Brain pericyte (primary cell): ENCODE results near the gene KLRF2.

Experiments used
- DNase-seq: peaks from one replicate; pipeline ENCODE4 v3.0.0-alpha.2; 2012; ENCODE audit warnings: low read depth, low spot score

KLRF2 gene

DNA sequence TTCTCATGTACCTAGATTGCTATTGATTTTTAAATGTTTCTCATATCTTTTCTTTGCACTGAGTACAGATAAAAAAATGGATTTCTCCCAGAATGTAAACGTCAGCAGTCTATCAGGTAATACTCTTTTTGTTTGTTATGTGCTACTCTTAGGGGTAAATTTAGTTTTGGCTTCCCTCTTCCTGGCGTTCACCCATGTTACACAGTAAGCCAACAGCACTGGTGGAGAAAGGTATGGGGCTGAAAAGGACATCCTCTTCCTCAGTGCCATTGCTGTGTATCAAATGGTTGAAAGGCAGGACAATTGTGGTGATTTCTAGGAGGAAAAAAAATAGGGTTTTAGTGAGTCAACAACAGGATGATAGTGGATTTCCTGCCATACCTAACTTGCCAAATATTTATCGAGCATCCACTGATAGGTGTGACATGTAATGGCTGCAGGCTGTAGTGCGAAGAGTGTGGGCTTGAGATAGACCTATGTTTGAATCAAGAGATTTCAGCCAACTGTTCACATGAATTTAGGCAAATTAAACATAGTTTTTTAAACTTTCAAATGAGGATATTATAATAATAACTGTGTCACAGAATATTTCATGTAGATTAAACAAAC, 7.5 kb downstream of the KLRF2 start:
- no peak for DNase-seq

DNA sequence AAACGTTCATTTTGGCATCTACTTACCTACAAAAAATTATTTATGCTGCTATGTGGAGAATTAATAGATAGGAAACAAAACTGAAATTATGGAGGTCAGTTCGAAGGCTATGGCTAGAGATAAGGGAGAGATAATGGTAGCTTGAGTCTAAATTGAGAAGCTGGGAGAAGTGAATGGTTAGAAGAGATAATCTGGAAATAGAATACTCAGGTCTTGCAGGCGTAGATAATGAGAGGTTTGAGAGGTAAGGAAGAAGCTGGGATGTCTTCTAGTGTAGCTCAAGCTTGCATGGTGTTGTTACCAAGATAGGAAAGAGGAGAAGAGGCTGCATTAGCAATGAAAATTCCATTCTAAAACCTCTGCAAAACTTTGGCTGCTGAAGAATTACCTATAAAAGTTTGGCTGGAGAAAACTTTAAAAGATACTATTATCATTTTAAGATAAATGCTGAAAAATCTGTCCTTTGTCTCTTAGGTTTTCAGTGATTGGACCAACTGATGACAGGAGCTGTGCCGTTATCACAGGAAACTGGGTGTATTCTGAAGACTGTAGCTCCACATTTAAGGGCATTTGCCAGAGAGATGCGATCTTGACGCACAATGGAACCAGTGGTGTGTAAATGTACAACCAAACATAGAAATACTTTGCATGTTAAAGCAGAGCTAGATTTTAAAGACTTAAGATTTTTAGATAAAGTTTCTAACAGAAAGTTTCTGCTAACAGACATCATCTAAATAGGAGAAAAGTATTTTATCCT, 14.1 kb downstream of the KLRF2 start:
- DNase-seq, result no peak

DNA sequence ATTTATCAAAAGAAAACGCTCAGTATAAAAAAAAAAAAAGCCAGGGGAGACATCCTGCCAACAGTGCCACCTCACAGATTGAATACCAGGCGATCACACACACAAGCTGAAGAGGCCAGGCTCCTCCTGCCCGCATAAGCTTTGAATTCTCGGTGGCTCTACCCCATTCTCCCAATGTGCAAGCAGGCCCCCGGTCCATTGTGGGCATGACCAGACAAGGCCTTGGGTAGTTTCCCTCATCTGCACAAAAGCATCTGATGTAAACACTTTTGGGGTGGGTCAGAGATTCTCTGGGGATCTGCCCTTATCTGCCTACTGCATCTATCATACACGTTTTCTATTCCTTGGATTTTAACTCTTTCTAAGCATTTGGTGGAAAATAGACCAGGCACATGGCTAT, 16.2 kb downstream of the KLRF2 start:
- no peak for DNase-seq

DNA sequence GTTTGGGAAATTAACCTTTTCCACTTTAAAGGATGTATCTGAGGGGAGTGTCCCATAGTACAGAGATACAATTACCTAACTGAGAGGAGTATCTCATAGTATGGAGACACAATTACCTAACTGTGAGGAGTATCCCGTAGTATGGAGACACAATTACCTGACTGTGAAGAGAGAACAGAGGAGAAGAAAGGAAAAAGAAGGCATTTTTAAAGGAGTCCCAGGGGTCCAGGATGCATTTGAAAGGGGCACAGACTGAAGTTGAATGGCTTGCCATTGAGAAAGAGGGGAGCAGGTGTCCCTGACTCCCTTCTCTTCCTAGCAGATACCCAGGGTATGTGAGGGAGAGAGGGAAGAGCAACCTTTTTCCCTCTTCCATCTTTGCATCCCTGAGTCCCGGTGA, 17.9 kb downstream of the KLRF2 start:
- DNase-seq, result no peak

DNA sequence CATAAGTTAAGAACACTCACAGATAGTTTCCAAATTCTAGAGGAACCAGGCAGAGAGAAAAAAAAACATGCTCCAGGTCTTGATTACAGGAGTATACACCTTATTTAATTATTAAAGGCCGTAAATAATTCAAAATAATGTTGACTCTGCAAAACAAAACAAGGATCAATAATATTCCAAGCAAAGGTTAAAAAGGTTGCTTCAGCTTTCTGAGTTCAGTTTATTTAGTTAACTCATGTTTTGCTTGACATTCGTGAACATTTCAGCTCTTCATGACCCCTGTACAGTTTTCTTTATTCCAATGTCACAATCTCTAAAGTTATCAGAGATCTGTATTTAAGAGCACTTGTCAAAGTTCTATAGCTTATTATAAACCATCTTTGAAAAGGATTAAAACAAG, 19.6 kb downstream of the KLRF2 start:
- DNase-seq, result no peak

DNA sequence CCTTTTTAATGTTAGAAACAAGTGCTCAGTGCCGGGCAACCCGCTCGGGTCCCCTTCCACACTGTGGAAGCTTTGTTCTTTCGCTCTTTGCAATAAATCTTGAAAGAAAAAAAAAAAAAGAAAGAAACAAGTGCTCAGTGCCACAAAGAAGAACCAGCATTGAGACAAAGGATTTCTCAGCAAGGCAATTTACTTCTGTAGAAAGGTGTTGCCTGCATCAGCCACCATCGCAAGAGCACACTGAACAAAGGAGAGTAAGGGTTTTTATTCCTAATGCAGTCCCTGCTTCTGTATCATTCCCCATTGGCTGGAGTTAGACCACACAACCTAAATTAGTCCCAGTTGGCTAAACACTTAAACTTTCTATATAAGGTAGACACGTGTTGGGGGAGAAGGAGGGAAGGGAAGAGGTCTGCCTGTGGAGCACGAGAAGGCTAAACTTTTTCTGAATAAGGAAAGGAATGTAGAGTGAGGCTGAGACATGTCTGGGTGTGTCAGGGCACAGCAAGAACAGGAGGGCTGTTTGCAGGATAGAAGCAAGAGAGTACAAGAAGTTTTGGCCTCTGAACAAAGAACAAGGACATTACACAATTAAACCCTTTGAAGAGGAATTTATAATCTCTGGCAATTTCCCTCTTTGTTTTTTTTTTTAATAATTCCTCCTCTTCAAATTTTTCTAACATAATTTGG, 21.4 kb downstream of the KLRF2 start:
- DNase-seq, result no peak

DNA sequence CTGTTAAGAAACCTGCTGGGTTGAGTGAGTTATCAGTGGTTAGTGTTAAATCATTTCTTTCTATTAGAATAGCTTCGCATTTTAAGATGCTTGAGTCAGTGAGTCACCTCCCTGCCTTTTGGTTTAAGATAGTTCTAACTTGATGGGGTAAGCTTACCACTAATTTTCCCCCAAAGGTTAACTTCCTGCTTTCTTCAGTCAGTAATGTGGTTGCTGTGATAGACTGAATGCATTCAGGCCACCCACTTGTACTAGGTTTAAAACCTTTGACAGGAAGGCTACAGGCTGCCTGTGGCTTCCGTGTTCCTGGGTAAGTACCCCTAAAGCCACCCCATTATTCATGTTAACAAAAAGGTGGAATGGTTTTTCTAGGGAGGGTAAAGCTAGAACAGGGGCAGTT, 25.6 kb downstream of the KLRF2 start:
- no peak for DNase-seq

DNA sequence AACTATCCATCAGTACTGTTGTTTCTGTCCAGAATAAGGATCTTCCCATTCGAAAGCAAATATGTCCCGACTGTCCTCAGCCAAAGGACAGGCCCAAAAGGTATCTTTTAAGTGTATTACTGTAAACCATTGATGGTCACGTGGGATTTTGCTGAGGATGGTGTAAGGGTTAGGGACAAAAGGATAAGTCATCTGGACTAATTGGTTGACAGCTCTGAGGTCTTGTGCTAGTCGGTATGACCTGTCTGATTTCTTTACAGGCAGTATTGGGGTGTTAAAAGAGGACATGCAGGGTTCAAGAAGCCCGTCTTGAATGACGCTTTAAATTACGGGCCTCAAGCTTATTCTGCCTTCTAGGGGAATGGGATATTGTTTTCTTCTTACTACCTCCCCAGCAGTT, 26.5 kb downstream of the KLRF2 start:
- no peak for DNase-seq

DNA sequence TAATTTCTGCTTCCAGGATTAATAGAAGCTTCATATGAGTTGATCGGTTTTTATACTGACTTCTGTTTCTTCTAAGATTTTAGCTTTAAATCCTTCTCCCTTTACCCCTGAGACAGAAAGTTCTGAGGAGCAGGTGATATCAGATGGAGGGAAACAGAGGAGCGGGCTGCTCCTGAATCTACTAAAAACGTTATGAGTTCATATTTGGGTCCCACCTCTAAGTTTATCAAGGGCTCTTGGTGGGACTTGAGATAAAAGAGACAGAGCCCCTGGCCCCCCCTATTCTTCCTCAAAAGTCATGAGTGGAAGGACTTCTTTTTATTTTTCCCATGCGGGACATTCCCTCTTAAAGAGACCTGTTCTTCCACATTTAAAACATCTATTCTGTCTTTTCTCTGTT, 27.1 kb downstream of the KLRF2 start:
- DNase-seq, result no peak

DNA sequence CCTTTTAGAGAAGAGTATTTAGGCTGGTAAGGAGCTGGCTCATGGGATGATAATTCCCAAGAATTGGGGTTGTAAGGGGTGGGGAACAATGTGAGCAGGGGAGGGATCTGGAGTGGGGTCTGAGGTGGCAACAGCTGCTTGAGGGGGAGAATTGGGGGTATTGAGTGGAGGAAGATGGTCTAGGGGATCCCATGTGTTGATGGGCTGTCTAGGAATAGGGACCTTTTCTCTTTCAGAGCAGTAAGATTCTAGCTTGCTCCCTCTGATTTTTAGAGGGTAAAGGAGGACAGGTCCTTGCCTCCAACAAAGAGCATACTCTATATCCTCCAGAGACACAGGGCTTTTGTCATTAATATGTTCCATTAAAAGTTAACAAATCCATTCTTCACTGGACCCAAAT, 28.4 kb downstream of the KLRF2 start:
- no peak for DNase-seq

DNA sequence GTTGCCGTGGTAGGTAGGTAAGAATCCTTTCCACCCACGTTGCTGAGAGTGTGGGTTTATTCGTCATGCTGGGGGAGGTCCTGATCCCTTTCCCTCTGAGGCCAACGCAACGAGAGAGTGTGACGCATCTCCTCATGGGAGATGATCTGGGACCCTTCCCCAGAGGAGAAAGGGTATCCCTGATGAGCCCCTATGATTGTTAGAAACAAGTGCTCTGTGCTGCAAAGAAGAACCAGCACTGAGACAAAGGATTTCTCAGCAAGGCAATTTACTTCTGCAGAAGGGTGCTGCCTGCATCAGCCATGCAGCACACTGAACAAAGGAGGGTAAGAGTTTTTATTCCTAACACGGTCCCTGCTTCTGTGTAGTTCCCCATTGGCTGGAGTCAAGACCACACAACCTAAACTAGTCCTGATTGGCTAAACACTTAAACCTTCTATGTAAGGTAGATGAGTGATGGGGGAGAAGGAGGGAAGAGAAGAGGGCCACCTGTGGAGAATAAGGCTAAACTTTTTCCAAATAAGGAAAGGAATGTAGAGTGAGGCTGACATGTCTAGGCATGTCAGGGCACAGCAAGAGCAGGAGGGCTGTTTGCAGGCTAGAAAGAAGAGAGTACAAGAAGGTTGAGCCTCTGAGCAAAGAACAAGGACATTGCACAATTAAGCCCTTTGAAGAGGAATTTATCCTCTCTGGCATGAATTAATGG, 29.6 kb downstream of the KLRF2 start:
- no peak for DNase-seq

DNA sequence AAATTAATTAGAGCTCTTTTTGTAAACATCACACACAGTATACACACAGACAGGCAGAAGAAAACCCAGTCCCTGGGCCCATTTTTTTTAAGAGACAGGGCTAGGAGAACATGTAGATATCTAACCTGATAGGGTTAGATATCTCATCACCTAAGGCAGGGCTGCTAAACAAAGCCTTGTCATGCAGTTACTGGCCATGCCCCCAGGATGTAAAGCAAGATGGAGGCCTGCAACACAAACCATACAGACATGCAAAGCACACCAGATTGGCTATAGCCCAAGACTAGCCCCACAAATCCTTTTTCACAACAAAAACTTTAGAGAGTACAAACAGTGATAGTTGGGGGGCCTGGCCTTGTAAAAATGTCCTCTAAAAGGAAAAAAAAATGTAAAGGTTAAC, 30.4 kb downstream of the KLRF2 start:
- DNase-seq, result no peak

DNA sequence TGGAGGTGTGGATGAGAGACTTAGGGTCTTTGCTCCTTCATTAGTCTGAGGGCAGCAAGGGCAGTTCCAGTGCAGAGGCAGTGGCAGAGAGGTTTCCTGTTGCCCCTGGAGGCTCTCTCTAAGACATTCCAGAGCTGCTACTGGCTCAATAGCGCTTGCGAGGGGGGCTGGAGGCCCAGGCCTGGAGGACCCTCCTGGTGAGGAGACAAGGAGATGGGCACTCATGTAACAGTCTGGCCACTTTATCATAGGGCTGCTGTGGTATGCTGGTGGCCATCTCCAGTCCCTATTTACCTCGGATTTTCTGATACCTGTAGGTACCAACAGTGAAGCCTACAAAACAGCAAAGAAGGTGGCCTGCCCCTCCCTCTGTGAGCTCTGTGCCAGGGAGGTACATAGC, 38.2 kb downstream of the KLRF2 start:
- no peak for DNase-seq

DNA sequence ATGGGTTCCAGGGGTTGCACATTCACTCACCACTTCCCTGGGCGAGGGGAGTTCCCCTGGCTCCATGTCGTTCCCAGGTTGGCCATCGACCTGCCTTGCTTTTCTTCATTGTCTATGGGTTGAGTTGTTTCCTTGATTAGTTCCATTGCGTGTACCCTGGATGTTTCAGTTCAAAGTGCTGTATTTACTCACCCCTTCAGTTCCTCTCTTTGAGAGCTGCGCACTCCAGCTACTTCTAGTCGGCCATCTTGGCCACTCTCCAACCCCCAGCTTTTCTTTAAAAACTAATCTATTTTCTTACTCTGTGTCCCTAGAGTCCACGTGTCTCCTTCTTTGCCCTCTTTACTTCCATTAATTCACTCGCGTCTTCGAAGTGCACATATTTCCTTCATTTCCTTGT, 39.2 kb downstream of the KLRF2 start:
- no peak for DNase-seq

DNA sequence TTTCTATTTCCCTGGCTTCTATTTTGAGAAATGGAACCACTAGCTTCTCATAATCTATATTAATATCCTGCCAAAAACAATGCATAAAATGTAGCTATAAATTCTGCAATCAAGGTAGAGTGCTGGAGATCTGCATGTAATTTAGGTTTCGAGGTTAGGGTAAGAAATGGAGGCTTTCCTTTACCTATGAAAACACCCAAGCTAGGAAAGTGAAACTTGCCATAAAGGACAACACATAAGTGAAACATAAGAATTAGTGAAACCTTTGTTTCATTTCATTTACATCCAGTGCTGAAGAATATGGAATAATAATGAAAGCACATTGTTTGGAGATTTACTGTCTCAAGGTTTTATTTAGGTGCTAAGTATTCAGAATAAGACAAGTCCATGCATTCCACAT, 41.1 kb downstream of the KLRF2 start:
- no peak for DNase-seq

DNA sequence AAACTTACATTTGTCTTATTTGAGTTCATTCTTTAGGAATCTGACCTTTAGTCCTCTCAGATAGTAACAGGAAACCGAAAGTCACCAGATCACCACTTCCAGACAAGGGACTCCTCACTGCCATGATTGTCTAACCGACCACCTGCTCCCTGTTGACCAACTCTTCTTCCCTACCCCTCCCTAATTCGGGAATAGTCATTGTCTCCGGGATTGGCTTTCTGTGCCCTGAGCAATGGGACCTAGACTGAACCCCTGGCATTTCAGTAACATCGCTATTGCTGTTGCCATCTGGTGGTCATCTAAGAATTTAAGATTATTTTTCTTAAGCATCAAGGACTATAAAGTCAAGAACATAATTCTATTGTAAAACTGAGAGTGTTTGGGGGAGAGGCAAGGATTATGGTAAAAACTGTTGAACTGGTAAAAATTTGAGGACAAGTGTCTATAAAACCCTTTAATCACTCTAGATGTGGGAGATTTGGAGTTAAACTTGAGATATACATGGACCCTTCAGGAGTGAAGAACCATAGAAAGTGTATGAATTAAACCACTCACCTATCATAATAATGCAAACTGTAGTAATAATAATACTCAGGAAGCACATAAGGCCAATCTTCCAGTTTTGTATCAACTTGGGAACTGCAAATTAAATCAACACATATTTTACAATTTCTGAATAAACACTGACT, 44.6 kb downstream of the KLRF2 start:
- DNase-seq, result no peak

DNA sequence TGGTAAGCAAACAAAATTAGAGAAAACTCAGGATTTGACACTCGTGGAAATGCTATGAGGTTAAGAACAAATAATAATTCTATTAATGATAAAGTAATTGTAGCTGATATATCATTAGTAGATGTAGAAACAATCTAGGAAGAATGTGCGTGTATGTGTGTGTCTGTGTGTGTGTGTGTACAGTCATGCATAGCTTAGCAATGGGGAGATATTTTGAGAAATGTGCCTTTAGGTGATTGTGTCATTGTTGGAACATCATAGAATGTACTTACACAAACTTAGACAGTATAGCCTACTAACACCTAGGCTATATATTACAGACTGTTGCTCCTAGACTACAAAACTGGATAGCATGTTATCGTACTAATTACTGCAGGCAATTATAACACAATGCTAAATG, 45.6 kb downstream of the KLRF2 start:
- DNase-seq, result no peak

DNA sequence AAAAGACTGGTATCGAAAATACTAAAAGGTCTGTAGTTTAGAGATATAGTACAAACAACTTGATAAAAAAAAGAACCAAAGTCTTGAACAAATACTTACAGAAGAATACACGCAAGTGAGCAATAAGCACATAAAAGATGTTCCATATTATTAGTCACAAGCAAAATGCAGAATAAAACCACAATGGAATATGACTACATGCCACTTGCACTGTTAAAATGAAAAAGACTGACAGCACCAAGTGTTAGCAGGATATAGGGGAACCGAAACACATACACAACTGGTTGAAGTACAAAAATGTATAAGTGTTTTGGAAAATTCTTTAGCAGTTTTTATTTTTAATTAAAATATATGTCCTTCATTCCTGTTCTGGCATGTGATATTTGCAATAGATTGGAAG, 47.3 kb downstream of the KLRF2 start:
- DNase-seq, result no peak

DNA sequence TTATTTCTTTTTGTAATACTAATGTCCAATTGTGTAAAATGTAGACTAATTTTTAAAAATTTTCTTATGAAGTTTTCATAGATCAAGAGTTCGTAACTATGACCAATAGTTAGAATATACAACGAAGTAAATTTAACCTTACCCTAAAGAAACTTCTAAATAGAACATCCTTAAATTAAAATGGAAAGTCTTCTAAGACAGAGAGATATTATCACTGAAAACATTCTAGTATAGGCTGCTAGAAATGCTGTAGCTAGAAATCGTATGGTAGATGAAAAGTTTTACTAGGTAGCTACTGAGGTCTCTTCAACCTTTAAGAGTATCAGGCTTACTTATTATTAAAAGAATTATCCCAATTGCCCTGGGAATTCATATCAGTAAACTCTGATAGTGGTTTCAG, 50.0 kb downstream of the KLRF2 start:
- no peak for DNase-seq

DNA sequence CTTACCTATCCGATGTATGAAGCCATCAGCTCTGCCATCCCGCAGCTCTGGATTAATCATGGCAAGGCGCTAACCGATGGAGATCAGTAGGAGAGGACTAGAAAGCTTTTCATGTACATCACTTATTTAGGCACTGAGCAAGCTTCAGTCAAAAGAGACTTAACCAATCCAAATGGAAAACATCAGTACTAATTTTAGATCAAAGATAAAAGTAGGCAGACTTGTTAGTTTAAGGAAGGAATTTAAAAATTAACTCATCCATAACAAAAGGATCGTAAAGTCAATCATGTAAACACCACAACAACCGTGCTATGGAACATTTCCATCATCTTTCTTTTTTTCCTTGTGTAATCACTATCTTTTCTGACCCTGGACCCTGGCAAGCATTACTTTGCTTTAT, 51.0 kb downstream of the KLRF2 start, which contains the start of gene CLEC2A:
TSS of gene CLEC2A (minus strand) at position 101 of the 400 bp plus-strand sequence. CDS start at position 60, 41 bp downstream.
- DNase-seq, result no peak

DNA sequence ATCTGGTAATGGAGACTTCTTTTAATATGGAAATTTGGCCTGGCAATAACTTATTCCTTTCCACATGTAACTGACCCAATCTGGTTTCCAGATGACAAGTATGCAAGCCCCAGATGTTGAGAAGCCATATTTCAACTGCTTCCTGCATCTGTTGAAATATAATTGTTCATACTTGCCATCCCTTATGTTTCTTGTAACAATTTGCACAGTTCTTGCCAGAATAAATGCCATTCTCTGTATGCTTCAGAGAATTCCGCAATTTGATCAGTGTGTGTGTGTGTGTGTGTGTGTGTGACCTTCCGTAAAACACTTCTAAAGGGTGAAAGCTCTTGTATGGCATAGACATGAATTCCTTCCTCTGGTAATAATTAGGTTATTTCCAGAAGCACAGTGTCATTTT, 52.7 kb downstream of the KLRF2 start:
- DNase-seq, result no peak

DNA sequence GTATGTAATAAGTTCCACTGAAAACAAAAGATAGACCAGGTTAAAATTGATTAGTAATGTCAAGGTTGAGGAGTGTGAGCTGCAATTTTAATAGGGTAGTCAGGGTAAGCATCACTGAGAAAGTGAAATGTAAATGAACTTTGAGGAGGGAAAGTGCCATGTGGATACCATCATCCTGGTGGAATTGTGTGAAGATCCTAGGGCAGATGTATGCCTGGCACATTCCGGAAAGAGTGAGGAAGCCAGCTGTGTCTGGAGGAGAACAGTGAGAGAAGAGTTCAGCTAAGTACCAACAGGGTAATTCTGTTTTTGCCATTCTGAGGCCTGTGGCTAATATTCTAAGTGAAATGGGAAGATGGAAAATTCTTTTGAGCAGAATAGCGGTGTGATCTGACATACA, 53.7 kb downstream of the KLRF2 start:
- no peak for DNase-seq
